K562 (cell line): ENCODE results near the gene PEPD. TPM values are rescaled to one million over a fixed set of nuclear protein-coding genes. Genes with fewer than 3 reads are reported as not detected.

Source experiments
- FOXP1 ChIP-seq: sonication (generic); formaldehyde crosslinking; IDR thresholded peaks from 2 replicates; pipeline ENCODE4 v1.8.0; 2022; ENCODE audit warnings: mild to moderate bottlenecking, missing genetic modification reagents
- ZNF785 ChIP-seq: fragments of 250-450 bp; sonication (Bioruptor Pico); IDR thresholded peaks from 2 replicates; pipeline ENCODE4 v1.4.0; 2020; ENCODE audit warnings: mild to moderate bottlenecking
- polyA plus RNA-seq, 8 experiments: library from polyadenylated mRNA; depleted of rRNA in 4 of 8; stranded (reverse) in 5 of 8; unstranded in 3 of 8; fragments of >200 nt; fragmentation: Nextera tagmentation in 2 of 8; fragmentation: Illumina TruSeq in 1 of 8; extraction: Ambion mirVana in 2 of 8; extraction: Trizol in 1 of 8; gene quantifications; 2 replicates each; pipeline versions ENCODE4 v1.2.1 to v1.2.3, GENCODE V29; 2011 to 2014; ENCODE audit warnings: inconsistent platforms in 1 of 8, missing spikeins in 1 of 8
- total RNA-seq, 7 experiments: library from RNA; depleted of rRNA in 6 of 7; stranded (reverse); fragments of >200 nt in 6 of 7; fragmentation: Illumina TruSeq in 2 of 7; extraction: Trizol in 2 of 7; gene quantifications; 2 replicates each; pipeline versions ENCODE4 v1.2.1 to v1.2.3, GENCODE V29; 2011 to 2021; ENCODE audit warnings: low replicate concordance in 1 of 7
- TF ChIP-seq, protein P1 (sequence below): fragments of 250-450 bp; sonication (Bioruptor Pico); IDR thresholded peaks from 2 replicates; pipeline ENCODE4 v1.5.0; 2022; ENCODE audit warnings: mild to moderate bottlenecking
- TF ChIP-seq, protein P2 (sequence below): fragments of 450-650 bp; IDR thresholded peaks from 2 replicates; pipeline ENCODE4 v1.7.1; 2018; ENCODE audit warnings: mild to moderate bottlenecking, low read depth; ENCODE audit not compliant: partially characterized antibody
- TF ChIP-seq, protein P3 (sequence below): fragments of 200-800 bp; sonication (Bioruptor generic); IDR thresholded peaks from 2 replicates; pipeline ENCODE4 v1.6.1; 2017; ENCODE audit warnings: missing genetic modification characterization, missing compliant biosample characterization
- TF ChIP-seq, protein P4 (sequence below): fragments of 450-650 bp; IDR thresholded peaks from 2 replicates; pipeline ENCODE4 v1.6.1; 2017; ENCODE audit warnings: antibody characterized with exemption, mild to moderate bottlenecking

PEPD gene
- total and polyA plus RNA-seq, 9 of the 15 experiments (the other 6 are each of a cell fraction or from before 2014, with no cell fraction given), result 1.3 to 19.2 (median 16.0) TPM

DNA sequence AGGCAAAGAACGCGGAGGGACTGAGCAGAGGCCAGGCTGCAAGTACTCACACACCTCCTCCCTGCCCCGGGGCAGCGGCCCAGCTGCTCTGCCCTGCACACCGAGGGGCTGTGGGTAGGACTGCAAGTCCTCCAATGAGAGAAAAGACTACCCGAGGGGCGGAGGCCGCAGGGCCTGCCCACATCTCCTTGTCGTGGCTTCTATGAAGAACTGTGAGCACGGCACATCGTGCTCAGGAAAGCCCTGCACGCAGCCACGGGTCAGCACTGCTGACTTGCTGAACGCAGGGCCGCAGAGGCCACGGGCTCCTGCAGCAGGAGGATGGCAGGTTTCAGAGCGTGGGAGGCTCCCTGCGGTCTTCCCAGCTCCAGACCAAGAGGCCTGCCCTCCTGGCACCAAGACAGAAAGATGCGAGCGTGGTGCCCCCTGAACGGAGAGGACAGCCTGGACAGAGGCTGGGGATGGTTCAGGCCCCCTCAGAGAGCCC is 110.6 kb downstream of the PEPD start (continued):
- TF ChIP-seq, protein P1, sequence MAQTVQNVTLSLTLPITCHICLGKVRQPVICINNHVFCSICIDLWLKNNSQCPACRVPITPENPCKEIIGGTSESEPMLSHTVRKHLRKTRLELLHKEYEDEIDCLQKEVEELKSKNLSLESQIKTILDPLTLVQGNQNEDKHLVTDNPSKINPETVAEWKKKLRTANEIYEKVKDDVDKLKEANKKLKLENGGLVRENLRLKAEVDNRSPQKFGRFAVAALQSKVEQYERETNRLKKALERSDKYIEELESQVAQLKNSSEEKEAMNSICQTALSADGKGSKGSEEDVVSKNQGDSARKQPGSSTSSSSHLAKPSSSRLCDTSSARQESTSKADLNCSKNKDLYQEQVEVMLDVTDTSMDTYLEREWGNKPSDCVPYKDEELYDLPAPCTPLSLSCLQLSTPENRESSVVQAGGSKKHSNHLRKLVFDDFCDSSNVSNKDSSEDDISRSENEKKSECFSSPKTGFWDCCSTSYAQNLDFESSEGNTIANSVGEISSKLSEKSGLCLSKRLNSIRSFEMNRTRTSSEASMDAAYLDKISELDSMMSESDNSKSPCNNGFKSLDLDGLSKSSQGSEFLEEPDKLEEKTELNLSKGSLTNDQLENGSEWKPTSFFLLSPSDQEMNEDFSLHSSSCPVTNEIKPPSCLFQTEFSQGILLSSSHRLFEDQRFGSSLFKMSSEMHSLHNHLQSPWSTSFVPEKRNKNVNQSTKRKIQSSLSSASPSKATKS, result no peak
- no peak for TF ChIP-seq ZNF785 (CRISPR knock-in tag)
- TF ChIP-seq, protein P2, sequence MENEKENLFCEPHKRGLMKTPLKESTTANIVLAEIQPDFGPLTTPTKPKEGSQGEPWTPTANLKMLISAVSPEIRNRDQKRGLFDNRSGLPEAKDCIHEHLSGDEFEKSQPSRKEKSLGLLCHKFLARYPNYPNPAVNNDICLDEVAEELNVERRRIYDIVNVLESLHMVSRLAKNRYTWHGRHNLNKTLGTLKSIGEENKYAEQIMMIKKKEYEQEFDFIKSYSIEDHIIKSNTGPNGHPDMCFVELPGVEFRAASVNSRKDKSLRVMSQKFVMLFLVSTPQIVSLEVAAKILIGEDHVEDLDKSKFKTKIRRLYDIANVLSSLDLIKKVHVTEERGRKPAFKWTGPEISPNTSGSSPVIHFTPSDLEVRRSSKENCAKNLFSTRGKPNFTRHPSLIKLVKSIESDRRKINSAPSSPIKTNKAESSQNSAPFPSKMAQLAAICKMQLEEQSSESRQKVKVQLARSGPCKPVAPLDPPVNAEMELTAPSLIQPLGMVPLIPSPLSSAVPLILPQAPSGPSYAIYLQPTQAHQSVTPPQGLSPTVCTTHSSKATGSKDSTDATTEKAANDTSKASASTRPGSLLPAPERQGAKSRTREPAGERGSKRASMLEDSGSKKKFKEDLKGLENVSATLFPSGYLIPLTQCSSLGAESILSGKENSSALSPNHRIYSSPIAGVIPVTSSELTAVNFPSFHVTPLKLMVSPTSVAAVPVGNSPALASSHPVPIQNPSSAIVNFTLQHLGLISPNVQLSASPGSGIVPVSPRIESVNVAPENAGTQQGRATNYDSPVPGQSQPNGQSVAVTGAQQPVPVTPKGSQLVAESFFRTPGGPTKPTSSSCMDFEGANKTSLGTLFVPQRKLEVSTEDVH, result no peak
- TF ChIP-seq, protein P3, sequence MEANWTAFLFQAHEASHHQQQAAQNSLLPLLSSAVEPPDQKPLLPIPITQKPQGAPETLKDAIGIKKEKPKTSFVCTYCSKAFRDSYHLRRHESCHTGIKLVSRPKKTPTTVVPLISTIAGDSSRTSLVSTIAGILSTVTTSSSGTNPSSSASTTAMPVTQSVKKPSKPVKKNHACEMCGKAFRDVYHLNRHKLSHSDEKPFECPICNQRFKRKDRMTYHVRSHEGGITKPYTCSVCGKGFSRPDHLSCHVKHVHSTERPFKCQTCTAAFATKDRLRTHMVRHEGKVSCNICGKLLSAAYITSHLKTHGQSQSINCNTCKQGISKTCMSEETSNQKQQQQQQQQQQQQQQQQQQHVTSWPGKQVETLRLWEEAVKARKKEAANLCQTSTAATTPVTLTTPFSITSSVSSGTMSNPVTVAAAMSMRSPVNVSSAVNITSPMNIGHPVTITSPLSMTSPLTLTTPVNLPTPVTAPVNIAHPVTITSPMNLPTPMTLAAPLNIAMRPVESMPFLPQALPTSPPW, result no peak
- no peak for TF ChIP-seq FOXP1
- TF ChIP-seq, protein P4, sequence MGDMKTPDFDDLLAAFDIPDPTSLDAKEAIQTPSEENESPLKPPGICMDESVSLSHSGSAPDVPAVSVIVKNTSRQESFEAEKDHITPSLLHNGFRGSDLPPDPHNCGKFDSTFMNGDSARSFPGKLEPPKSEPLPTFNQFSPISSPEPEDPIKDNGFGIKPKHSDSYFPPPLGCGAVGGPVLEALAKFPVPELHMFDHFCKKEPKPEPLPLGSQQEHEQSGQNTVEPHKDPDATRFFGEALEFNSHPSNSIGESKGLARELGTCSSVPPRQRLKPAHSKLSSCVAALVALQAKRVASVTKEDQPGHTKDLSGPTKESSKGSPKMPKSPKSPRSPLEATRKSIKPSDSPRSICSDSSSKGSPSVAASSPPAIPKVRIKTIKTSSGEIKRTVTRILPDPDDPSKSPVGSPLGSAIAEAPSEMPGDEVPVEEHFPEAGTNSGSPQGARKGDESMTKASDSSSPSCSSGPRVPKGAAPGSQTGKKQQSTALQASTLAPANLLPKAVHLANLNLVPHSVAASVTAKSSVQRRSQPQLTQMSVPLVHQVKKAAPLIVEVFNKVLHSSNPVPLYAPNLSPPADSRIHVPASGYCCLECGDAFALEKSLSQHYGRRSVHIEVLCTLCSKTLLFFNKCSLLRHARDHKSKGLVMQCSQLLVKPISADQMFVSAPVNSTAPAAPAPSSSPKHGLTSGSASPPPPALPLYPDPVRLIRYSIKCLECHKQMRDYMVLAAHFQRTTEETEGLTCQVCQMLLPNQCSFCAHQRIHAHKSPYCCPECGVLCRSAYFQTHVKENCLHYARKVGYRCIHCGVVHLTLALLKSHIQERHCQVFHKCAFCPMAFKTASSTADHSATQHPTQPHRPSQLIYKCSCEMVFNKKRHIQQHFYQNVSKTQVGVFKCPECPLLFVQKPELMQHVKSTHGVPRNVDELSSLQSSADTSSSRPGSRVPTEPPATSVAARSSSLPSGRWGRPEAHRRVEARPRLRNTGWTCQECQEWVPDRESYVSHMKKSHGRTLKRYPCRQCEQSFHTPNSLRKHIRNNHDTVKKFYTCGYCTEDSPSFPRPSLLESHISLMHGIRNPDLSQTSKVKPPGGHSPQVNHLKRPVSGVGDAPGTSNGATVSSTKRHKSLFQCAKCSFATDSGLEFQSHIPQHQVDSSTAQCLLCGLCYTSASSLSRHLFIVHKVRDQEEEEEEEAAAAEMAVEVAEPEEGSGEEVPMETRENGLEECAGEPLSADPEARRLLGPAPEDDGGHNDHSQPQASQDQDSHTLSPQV, result no peak
- TF ChIP-seq, all 486 proteins: peak for 0
